Type B pancreatic cell (in vitro differentiated cells): Measurements from ENCODE around the gene KCNS3. TPM values are rescaled to one million over a fixed set of nuclear protein-coding genes. Genes with fewer than 3 reads are reported as not detected.

Source experiments
- DNase-seq: peaks from one replicate; pipeline ENCODE4 v3.0.0; 2021; ENCODE audit warnings: mixed read lengths; ENCODE audit not compliant: unreplicated experiment; ENCODE audit errors: extremely low spot score
- H3K27ac Mint-ChIP-seq: 2 replicates; pipeline ENCODE4 v1.8.0; 2021; ENCODE audit warnings: mild to moderate bottlenecking, mixed read lengths
- H3K27me3 Mint-ChIP-seq: 2 replicates; pipeline ENCODE4 v1.8.0; 2021; ENCODE audit warnings: mixed read lengths
- H3K36me3 Mint-ChIP-seq: 2 replicates; pipeline ENCODE4 v1.8.0; 2021; ENCODE audit warnings: mixed read lengths
- H3K4me1 Mint-ChIP-seq: one replicate; pipeline ENCODE4 v1.8.0; 2021; ENCODE audit warnings: mixed read lengths; ENCODE audit not compliant: unreplicated experiment
- H3K4me3 Mint-ChIP-seq: 2 replicates; pipeline ENCODE4 v1.8.0; 2021; ENCODE audit warnings: mild to moderate bottlenecking, mixed read lengths
- H3K9me3 Mint-ChIP-seq: 2 replicates; pipeline ENCODE4 v1.8.0; 2021; ENCODE audit warnings: mixed read lengths
- CTCF ChIP-seq: fragments of 200-600 bp; sonication (generic); conservative IDR thresholded peaks from 2 replicates; pipeline ENCODE4 v1.5.0; 2021; ENCODE audit warnings: antibody characterized with exemption, mild to moderate bottlenecking
- total RNA-seq: library from RNA; stranded (reverse); gene quantifications from 2 replicates; pipeline ENCODE4 v1.2.1, GENCODE V29; 2021; ENCODE audit warnings: low replicate concordance

The KCNS3 gene
- total RNA-seq, 1 donor from 2014 or later = 5.3 TPM

- DNase-seq = no peak
These were observed 26.5 kb upstream of the KCNS3 start for GRCh38 chr2:17851731-17852585.

GRCh38 chr2:17853799-17854198, 24.7 kb upstream of the KCNS3 start:
- Mint-ChIP-seq H3K9me3 (no peaks in the 10 kb centered on the region), H3K4me3 (no peak overlapping the region)
- no peak for DNase-seq

More at GRCh38 chr2:17851731-17852585, 26.5 kb upstream of the KCNS3 start:
- Mint-ChIP-seq H3K27ac (no peak overlapping the region), H3K4me1 (peaks cover 4% of the 10 kb centered on the region), H3K27me3 (peaks cover 32% of the 10 kb centered on the region), H3K4me3 (no peak overlapping the region), H3K36me3 (no peaks in the 10 kb centered on the region), H3K9me3 (no peaks in the 10 kb centered on the region)
- TF ChIP-seq CTCF = peak; percentile 91

GRCh38 chr2:17857021-17857420, 21.4 kb upstream of the KCNS3 start:
- Mint-ChIP-seq H3K9me3 (no peaks in the 10 kb centered on the region), H3K4me1 (no peaks in the 10 kb centered on the region), H3K27me3 (peaks cover 55% of the 10 kb centered on the region), H3K4me3 (no peak overlapping the region), H3K36me3 (no peaks in the 10 kb centered on the region), H3K27ac (no peak overlapping the region)
- no peak for TF ChIP-seq CTCF
- no peak for DNase-seq

More at GRCh38 chr2:17853799-17854198, 24.7 kb upstream of the KCNS3 start:
- Mint-ChIP-seq H3K27me3 (peaks cover 42% of the 10 kb centered on the region), H3K4me1 (peaks cover 2% of the 10 kb centered on the region), H3K27ac (no peak overlapping the region), H3K36me3 (no peaks in the 10 kb centered on the region)
- no peak for TF ChIP-seq CTCF

GRCh38 chr2:17858064-17858463, 20.4 kb upstream of the KCNS3 start:
- no peaks in the 10 kb centered on the region for H3K9me3 Mint-ChIP-seq
- no peak overlapping the region for H3K4me3 Mint-ChIP-seq
- no peak for TF ChIP-seq CTCF
- H3K4me1 Mint-ChIP-seq = no peaks in the 10 kb centered on the region
- no peaks in the 10 kb centered on the region for H3K36me3 Mint-ChIP-seq
- peaks cover 55% of the 10 kb centered on the region for H3K27me3 Mint-ChIP-seq
- no peak overlapping the region for H3K27ac Mint-ChIP-seq
- no peak for DNase-seq

GRCh38 chr2:17863539-17863938, 14.9 kb upstream of the KCNS3 start:
- no peaks in the 10 kb centered on the region for H3K9me3 Mint-ChIP-seq
- H3K4me3 Mint-ChIP-seq = no peak overlapping the region
- H3K27ac Mint-ChIP-seq = no peak overlapping the region
- DNase-seq = no peak
- no peaks in the 10 kb centered on the region for H3K36me3 Mint-ChIP-seq
- peaks cover 26% of the 10 kb centered on the region for H3K27me3 Mint-ChIP-seq
- no peak for TF ChIP-seq CTCF
- H3K4me1 Mint-ChIP-seq = no peaks in the 10 kb centered on the region
